DMS 273 (cell line): ENCODE data around the gene CANT1.

Experiments used
- DNase-seq: peaks from one replicate; lab custom pipeline; 2025; ENCODE audit not compliant: unreplicated experiment; lab: John Stamatoyannopoulos, UW

Gene CANT1

GRCh38 chr17:79011451-79012147 lies 2.0 kb upstream of the CANT1 start:
- no peak for DNase-seq

- no peak for DNase-seq
Observed at GRCh38 chr17:79010304-79010646, 711 bp upstream of the CANT1 start.

- no peak for DNase-seq
Observed at GRCh38 chr17:79008666-79009387, 737 bp downstream of the CANT1 start.

GRCh38 chr17:79007504-79008381 lies 1.8 kb downstream of the CANT1 start:
- DNase-seq = no peak

GRCh38 chr17:79006794-79007503 lies 2.6 kb downstream of the CANT1 start:
- DNase-seq = no peak

- DNase-seq = no peak
Observed at GRCh38 chr17:79006046-79006445, 3.5 kb downstream of the CANT1 start.

- DNase-seq = peak; percentile 55
Observed at GRCh38 chr17:79005063-79005861, 4.3 kb downstream of the CANT1 start.

- DNase-seq = no peak
Observed at GRCh38 chr17:79003661-79004411, 5.7 kb downstream of the CANT1 start.

GRCh38 chr17:79002796-79003593 lies 6.6 kb downstream of the CANT1 start:
- DNase-seq = no peak

GRCh38 chr17:79002291-79002690 lies 7.3 kb downstream of the CANT1 start:
- DNase-seq = no peak

GRCh38 chr17:79001190-79002020 lies 8.2 kb downstream of the CANT1 start:
- no peak for DNase-seq

GRCh38 chr17:79000396-79001189 lies 9.0 kb downstream of the CANT1 start:
- peak; percentile 49 for DNase-seq

- DNase-seq = no peak
Observed at GRCh38 chr17:78999947-79000395, 9.6 kb downstream of the CANT1 start.

GRCh38 chr17:78999056-78999768 lies 10.4 kb downstream of the CANT1 start:
- DNase-seq = no peak

GRCh38 chr17:78998311-78999055 lies 11.1 kb downstream of the CANT1 start:
- DNase-seq = peak; percentile 34

- DNase-seq = no peak
Observed at GRCh38 chr17:78997881-78998280, 11.7 kb downstream of the CANT1 start.
